Measurements from ENCODE around the gene SYNE1.

SYNE1 gene

GRCh38 chr6:152112491-152113261, 524.5 kb downstream of the SYNE1 start:
- Histone ChIP-seq H3K4me3 (ENCODE audit: low read depth, low read length) (no peak overlapping the region), H3K27ac (no peak overlapping the region)
- TF ChIP-seq, protein P1, sequence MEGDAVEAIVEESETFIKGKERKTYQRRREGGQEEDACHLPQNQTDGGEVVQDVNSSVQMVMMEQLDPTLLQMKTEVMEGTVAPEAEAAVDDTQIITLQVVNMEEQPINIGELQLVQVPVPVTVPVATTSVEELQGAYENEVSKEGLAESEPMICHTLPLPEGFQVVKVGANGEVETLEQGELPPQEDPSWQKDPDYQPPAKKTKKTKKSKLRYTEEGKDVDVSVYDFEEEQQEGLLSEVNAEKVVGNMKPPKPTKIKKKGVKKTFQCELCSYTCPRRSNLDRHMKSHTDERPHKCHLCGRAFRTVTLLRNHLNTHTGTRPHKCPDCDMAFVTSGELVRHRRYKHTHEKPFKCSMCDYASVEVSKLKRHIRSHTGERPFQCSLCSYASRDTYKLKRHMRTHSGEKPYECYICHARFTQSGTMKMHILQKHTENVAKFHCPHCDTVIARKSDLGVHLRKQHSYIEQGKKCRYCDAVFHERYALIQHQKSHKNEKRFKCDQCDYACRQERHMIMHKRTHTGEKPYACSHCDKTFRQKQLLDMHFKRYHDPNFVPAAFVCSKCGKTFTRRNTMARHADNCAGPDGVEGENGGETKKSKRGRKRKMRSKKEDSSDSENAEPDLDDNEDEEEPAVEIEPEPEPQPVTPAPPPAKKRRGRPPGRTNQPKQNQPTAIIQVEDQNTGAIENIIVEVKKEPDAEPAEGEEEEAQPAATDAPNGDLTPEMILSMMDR (IDR thresholded peaks at IDR 0.05) = no peak

DNA sequence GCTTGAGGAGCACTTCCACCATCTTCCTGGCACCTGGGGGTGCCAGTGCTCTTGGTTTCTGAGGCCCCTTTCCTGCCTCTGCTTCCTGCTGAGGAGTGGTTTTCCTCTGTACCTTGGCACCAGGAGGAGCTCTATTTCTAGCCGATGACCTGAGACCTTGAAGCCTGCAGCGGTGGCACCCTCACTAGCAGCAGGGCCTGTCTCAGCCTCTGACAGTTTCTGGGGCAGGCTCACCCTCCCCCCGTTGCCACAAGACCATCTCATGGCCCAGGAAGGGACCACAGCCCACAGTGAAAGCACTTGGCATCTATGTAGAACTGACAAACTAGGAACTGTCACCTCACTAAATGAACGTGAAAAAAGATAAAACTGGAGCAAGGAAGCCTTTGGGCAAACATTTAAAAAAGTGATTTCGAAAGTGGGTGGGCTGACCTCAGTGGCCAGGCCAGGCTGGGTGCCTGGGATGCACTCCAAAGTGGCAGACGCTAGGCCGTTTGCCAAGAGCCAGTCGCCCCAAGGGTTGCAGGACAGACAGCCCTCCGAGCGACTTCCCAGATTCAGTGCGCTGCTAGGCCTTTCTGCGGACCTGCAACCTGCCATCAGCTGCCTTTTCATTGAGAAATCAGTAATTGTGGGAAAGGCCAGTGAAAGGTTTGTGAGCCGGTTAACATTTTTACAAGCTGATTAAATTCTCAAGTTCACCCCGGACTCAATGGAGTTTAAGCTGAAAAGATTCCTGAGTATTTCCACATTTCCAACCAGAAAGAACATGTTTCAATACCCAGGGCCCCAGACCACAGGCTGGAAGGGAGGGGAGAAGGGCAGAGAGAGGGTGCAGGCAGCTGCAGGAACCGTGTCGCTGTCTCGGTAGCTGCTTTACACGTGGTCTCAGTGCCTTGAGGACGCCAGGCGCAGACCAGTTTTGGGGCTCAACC, 526.0 kb downstream of the SYNE1 start:
- TF ChIP-seq, protein P1 (IDR thresholded peaks at IDR 0.05) = no peak
- Histone ChIP-seq H3K9ac (no peak overlapping the region), H2AFZ (no peak overlapping the region), H3K36me3 (ENCODE audit: control insufficient read depth, insufficient read depth, low read length) (no peaks in the 10 kb centered on the region), H3K4me1 (no peaks in the 10 kb centered on the region), H3K27ac (no peak overlapping the region), H3K27me3 (ENCODE audit: control insufficient read depth, insufficient read depth, low read length) (no peaks in the 10 kb centered on the region), H3K4me3 (ENCODE audit: low read depth, low read length) (no peak overlapping the region), H3K4me2 (ENCODE audit: low read length) (no peak overlapping the region), H3K79me2 (no peaks in the 10 kb centered on the region), H3K9me3 (ENCODE audit: control insufficient read depth, low read length) (no peaks in the 10 kb centered on the region)

More at GRCh38 chr6:152112491-152113261, 524.5 kb downstream of the SYNE1 start:
- H3K79me2 ChIP-seq = no peaks in the 10 kb centered on the region
- H3K9me3 ChIP-seq (ENCODE audit: control insufficient read depth, low read length) = no peaks in the 10 kb centered on the region
- no peaks in the 10 kb centered on the region for H3K27me3 ChIP-seq (ENCODE audit: control insufficient read depth, insufficient read depth, low read length)
- H3K4me1 ChIP-seq = no peaks in the 10 kb centered on the region
- H2AFZ ChIP-seq = no peak overlapping the region
- H3K4me2 ChIP-seq (ENCODE audit: low read length) = no peak overlapping the region
- no peak overlapping the region for H3K9ac ChIP-seq
- H3K36me3 ChIP-seq (ENCODE audit: control insufficient read depth, insufficient read depth, low read length) = no peaks in the 10 kb centered on the region

GRCh38 chr6:152107973-152108372, 529.2 kb downstream of the SYNE1 start:
- Histone ChIP-seq H3K79me2 (no peaks in the 10 kb centered on the region), H3K27me3 (ENCODE audit: control insufficient read depth, insufficient read depth, low read length) (no peaks in the 10 kb centered on the region), H3K4me3 (ENCODE audit: low read depth, low read length) (no peak overlapping the region), H3K9me3 (ENCODE audit: control insufficient read depth, low read length) (no peaks in the 10 kb centered on the region), H2AFZ (no peak overlapping the region), H3K4me1 (no peaks in the 10 kb centered on the region), H3K36me3 (ENCODE audit: control insufficient read depth, insufficient read depth, low read length) (no peaks in the 10 kb centered on the region), H3K4me2 (ENCODE audit: low read length) (no peak overlapping the region), H3K27ac (no peak overlapping the region), H3K9ac (no peak overlapping the region)
- TF ChIP-seq, protein P1 (IDR thresholded peaks at IDR 0.05) = no peak

DNA sequence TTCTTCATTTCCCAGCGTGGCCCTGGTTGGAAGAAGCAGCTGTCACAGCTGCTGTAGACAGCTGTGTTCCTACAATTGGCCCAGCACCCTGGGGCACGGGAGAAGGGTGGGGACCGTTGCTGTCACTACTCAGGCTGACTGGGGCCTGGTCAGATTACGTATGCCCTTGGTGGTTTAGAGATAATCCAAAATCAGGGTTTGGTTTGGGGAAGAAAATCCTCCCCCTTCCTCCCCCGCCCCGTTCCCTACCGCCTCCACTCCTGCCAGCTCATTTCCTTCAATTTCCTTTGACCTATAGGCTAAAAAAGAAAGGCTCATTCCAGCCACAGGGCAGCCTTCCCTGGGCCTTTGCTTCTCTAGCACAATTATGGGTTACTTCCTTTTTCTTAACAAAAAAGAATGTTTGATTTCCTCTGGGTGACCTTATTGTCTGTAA, 537.0 kb downstream of the SYNE1 start:
- Histone ChIP-seq H3K4me2 (ENCODE audit: low read length) (no peak overlapping the region), H3K36me3 (ENCODE audit: control insufficient read depth, insufficient read depth, low read length) (no peaks in the 10 kb centered on the region), H3K27me3 (ENCODE audit: control insufficient read depth, insufficient read depth, low read length) (no peaks in the 10 kb centered on the region), H3K79me2 (no peaks in the 10 kb centered on the region), H3K9ac (no peak overlapping the region), H3K9me3 (ENCODE audit: control insufficient read depth, low read length) (no peaks in the 10 kb centered on the region), H2AFZ (no peak overlapping the region), H3K27ac (no peak overlapping the region), H3K4me3 (ENCODE audit: low read depth, low read length) (no peak overlapping the region), H3K4me1 (no peaks in the 10 kb centered on the region)
- TF ChIP-seq, protein P1 (IDR thresholded peaks at IDR 0.05) = no peak
